ENCODE data around the gene ZNF394. TPM values are rescaled to one million over a fixed set of nuclear protein-coding genes. Genes with fewer than 3 reads are reported as not detected.

ZNF394 gene
- polyA plus RNA-seq, 3 donors = 35.7 to 57.7 (median 39.1) TPM

- peaks cover 24 to 48% of the 10 kb centered on the region in 2 donors for H3K36me3 Mint-ChIP-seq
- intact Hi-C loops (cut with micrococcal nuclease) = no loop called here
- Histone ChIP-seq H3K4me2 (replicated peaks; ENCODE audit: extremely low read depth, low read length, poor library complexity, severe bottlenecking) (peak overlapping the region; percentile 41), H3K27ac (ENCODE audit: low read depth in 1 of 2, low read length in 2 of 2) (peak overlapping the region; percentile 44 to 66), H3K79me2 (ENCODE audit: insufficient read depth, low read length) (peaks cover 48% of the 10 kb centered on the region), H3K9me3 (replicated peaks in 1 of 2; ENCODE audit: control insufficient read depth in 1 of 2, insufficient read depth in 1 of 2, low read length in 2 of 2) (no peaks in the 10 kb centered on the region), H3K9ac (ENCODE audit: insufficient read depth, low read length, poor library complexity, severe bottlenecking) (peak overlapping the region; percentile 37), H3K4me3 (replicated peaks in 1 of 3; ENCODE audit: low read depth in 2 of 3, low read length in 3 of 3) (peak overlapping the region in 1 of 3 experiments; percentile 29), H2AFZ (ENCODE audit: insufficient read depth, low read depth, low read length, poor library complexity, severe bottlenecking) (no peak overlapping the region), H3K4me1 (ENCODE audit: control insufficient read depth in 1 of 2, insufficient read depth in 2 of 2, low read length in 2 of 2) (peaks cover 17 to 26% of the 10 kb centered on the region in 2 donors), H4K20me1 (ENCODE audit: insufficient read depth, low read length) (no peaks in the 10 kb centered on the region), H3K27me3 (ENCODE audit: control insufficient read depth in 2 of 2, insufficient read depth in 2 of 2, low read length in 2 of 2) (no peaks in the 10 kb centered on the region), H3K36me3 (replicated peaks in 1 of 2; ENCODE audit: control insufficient read depth in 1 of 2, insufficient read depth in 2 of 2, low read length in 2 of 2) (peaks cover 6 to 25% of the 10 kb centered on the region in 2 donors)
- peaks cover 21% of the 10 kb centered on the region for H3K4me1 Mint-ChIP-seq
- peaks cover 0 to 2% (median 0%) of the 10 kb centered on the region in 3 donors for H3K27me3 Mint-ChIP-seq (ENCODE audit: low read depth in 3 of 3)
- peak overlapping the region; percentile 20 to 60 for H3K4me3 Mint-ChIP-seq
- TF ChIP-seq CTCF (IDR thresholded peaks at IDR 0.05) = no peak
- peaks cover 0 to 2% (median 0%) of the 10 kb centered on the region in 7 donors for H3K9me3 Mint-ChIP-seq
- WGBS (ENCODE audit: insufficient coverage) = 61% methylated on average over 8 of the region's 15 CpGs
- peak overlapping the region in 6 of 7 donors; percentile 56 to 87 (median 76) for H3K27ac Mint-ChIP-seq
- DNase-seq = no peak
These were observed 21.3 kb downstream of the ZNF394 start for GRCh38 chr7:99478464-99479440.

GRCh38 chr7:99476107-99476506 lies 24.0 kb downstream of the ZNF394 start:
- Mint-ChIP-seq H3K27me3 (ENCODE audit: low read depth in 3 of 3) (peaks cover 3 to 5% (median 3%) of the 10 kb centered on the region in 3 donors), H3K9me3 (peaks cover 0 to 2% (median 0%) of the 10 kb centered on the region in 7 donors), H3K27ac (peak overlapping the region in 1 of 7 donors; percentile 22), H3K4me1 (peaks cover 29% of the 10 kb centered on the region), H3K4me3 (no peak overlapping the region), H3K36me3 (peaks cover 16 to 32% of the 10 kb centered on the region in 2 donors)
- H3K4me3 ChIP-seq (replicated peaks in 1 of 3; ENCODE audit: low read depth in 2 of 3, low read length in 3 of 3) = no peak overlapping the region
- H3K9me3 ChIP-seq (replicated peaks in 1 of 2; ENCODE audit: control insufficient read depth in 1 of 2, insufficient read depth in 1 of 2, low read length in 2 of 2) = no peaks in the 10 kb centered on the region
- intact Hi-C loops (cut with micrococcal nuclease) = no loop called here
- H3K27ac ChIP-seq (ENCODE audit: low read depth in 1 of 2, low read length in 2 of 2) = no peak overlapping the region
- H3K79me2 ChIP-seq (ENCODE audit: insufficient read depth, low read length) = peaks cover 58% of the 10 kb centered on the region
- no peak overlapping the region for H2AFZ ChIP-seq (ENCODE audit: insufficient read depth, low read depth, low read length, poor library complexity, severe bottlenecking)
- H3K36me3 ChIP-seq (replicated peaks in 1 of 2; ENCODE audit: control insufficient read depth in 1 of 2, insufficient read depth in 2 of 2, low read length in 2 of 2) = peaks cover 0 to 17% of the 10 kb centered on the region in 2 donors
- DNase-seq = no peak
- no peaks in the 10 kb centered on the region for H3K27me3 ChIP-seq (ENCODE audit: control insufficient read depth in 2 of 2, insufficient read depth in 2 of 2, low read length in 2 of 2)
- 96% methylated on average over 4 of the region's 5 CpGs for whole genome bisulfite sequencing (ENCODE audit: insufficient coverage)
- peaks cover 22 to 36% of the 10 kb centered on the region in 2 donors for H3K4me1 ChIP-seq (ENCODE audit: control insufficient read depth in 1 of 2, insufficient read depth in 2 of 2, low read length in 2 of 2)
- no peak for TF ChIP-seq CTCF (IDR thresholded peaks at IDR 0.05)
- no peak overlapping the region for H3K9ac ChIP-seq (ENCODE audit: insufficient read depth, low read length, poor library complexity, severe bottlenecking)
- no peak overlapping the region for H3K4me2 ChIP-seq (replicated peaks; ENCODE audit: extremely low read depth, low read length, poor library complexity, severe bottlenecking)
- H4K20me1 ChIP-seq (ENCODE audit: insufficient read depth, low read length) = no peaks in the 10 kb centered on the region

All from CD14-positive monocyte (primary cell).